Measurements from ENCODE around the gene GMPPB.

DNA sequence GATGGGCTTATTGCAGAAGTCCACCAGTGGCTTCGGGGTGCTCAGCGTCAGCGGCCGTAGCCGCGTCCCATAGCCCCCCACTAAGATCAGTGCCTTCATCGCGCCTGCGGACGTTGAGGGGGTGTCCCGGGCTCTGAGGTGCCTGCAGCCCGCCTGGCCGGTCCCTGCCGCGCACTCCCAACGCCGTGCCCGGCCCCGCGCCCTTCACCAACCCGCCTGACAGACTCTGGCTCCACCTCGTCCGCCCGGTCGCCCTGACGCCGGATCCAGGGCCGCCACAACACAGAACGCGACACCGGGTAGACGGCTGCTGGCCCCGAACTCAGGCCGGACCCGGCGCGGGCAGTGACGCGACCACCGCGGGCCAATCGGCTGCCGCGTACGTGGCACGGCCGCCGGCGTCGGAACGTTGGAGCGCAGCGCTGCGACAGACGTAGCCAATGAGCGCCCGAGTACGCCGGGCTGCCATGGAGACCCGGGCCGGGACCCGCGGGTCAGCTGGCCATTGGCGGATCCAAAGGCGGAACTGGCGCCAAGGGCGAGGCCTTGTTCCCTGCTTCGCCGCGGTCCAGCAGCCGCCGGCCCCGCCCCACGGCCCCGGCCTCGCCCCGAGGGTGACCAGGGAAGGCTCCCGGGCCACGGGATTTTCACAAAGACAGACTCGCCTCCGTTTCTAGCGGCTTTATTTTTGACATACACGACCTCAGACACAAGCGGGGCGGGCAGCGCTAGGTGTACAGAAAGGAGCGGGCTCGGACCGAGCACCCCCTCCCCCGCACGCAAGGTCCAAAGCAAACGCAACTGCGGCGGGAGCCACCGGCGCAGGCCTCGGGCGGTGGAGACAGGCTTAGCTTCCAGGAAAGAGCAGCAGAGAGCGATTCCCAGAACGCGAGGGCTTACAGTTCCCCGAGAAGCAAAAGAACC, at the start of gene GMPPB:
- no peak for TF ChIP-seq EZH2phosphoT487 (IDR thresholded peaks at IDR 0.05; ENCODE audit: borderline replicate concordance, low read length)
- TF ChIP-seq, protein P1, sequence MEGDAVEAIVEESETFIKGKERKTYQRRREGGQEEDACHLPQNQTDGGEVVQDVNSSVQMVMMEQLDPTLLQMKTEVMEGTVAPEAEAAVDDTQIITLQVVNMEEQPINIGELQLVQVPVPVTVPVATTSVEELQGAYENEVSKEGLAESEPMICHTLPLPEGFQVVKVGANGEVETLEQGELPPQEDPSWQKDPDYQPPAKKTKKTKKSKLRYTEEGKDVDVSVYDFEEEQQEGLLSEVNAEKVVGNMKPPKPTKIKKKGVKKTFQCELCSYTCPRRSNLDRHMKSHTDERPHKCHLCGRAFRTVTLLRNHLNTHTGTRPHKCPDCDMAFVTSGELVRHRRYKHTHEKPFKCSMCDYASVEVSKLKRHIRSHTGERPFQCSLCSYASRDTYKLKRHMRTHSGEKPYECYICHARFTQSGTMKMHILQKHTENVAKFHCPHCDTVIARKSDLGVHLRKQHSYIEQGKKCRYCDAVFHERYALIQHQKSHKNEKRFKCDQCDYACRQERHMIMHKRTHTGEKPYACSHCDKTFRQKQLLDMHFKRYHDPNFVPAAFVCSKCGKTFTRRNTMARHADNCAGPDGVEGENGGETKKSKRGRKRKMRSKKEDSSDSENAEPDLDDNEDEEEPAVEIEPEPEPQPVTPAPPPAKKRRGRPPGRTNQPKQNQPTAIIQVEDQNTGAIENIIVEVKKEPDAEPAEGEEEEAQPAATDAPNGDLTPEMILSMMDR (IDR thresholded peaks at IDR 0.05; ENCODE audit: low read depth, low read length, poor library complexity, severe bottlenecking), result no peak
